Endothelial cell of umbilical vein (primary cell): Measurements from ENCODE around the gene MERTK.

Experiments used
- EZH2 ChIP-seq: IDR thresholded peaks from 2 replicates; pipeline ENCODE4 v1.6.1; 2012; ENCODE audit warnings: borderline replicate concordance, low read depth, mild to moderate bottlenecking, moderate library complexity, low read length, inconsistent platforms; ENCODE audit not compliant: severe bottlenecking
- FOS ChIP-seq: IDR thresholded peaks from 2 replicates; pipeline ENCODE4 v1.6.1; 2011; ENCODE audit warnings: mild to moderate bottlenecking, low read length, moderate library complexity, borderline replicate concordance; ENCODE audit not compliant: insufficient read depth
- GATA2 ChIP-seq: IDR thresholded peaks from 2 replicates; pipeline ENCODE4 v1.7.0; 2011; ENCODE audit warnings: low read depth, mild to moderate bottlenecking, moderate library complexity, mixed read lengths, low read length; ENCODE audit not compliant: insufficient read length, insufficient read depth
- JUN ChIP-seq: IDR thresholded peaks from 2 replicates; pipeline ENCODE4 v1.6.1; 2011; ENCODE audit warnings: borderline replicate concordance, low read depth; ENCODE audit not compliant: insufficient read length, insufficient read depth
- MAX ChIP-seq: IDR thresholded peaks from 2 replicates; pipeline ENCODE4 v1.6.1; 2011; ENCODE audit not compliant: insufficient read depth, insufficient read length
- MYC ChIP-seq: IDR thresholded peaks from one replicate; pipeline ENCODE4 v1.6.1; 2011; ENCODE audit warnings: mild to moderate bottlenecking, low read depth, low read length
- POLR2A ChIP-seq: IDR thresholded peaks from 2 replicates; pipeline ENCODE4 v1.6.1; 2012; ENCODE audit warnings: low read depth, mild to moderate bottlenecking, control low read depth, low read length
- POLR2AphosphoS5 ChIP-seq: IDR thresholded peaks from 2 replicates; pipeline ENCODE4 v1.6.1; 2012; ENCODE audit warnings: low read depth, mild to moderate bottlenecking, control low read depth, low read length, moderate library complexity; ENCODE audit not compliant: insufficient read depth
- TF ChIP-seq, protein P1 (sequence below), 2 donors: IDR thresholded peaks; 1 replicate in 1 of 2; 2 replicates in 1 of 2; pipeline ENCODE4 v1.5.1; 2011; ENCODE audit warnings: low read length in 2 of 2, mild to moderate bottlenecking in 2 of 2, moderate library complexity in 2 of 2, control low read depth in 1 of 2, inconsistent platforms in 1 of 2, low read depth in 1 of 2; ENCODE audit not compliant: insufficient read depth in 1 of 2; ENCODE audit errors: extremely low read depth in 1 of 2

DNA sequence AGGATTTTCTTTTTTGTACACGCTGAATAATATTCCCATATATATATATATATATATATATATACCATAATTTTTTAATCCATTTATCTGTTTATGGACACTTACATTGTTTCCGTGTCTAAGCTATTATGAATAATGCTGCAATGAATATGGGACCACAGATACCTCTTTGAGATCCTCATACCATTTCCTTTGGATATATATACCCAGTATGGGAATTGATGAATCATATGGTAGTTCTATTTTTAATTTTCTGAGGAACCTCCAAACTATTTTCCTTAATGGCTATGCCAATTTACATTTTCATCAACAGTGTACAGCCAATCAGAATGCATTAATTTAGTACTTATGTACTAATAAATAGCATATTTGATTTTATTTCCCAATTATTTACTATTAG lies 53.1 kb downstream of the MERTK start:
- no peak for TF ChIP-seq POLR2A
- no peak for TF ChIP-seq MYC
- TF ChIP-seq, protein P1, sequence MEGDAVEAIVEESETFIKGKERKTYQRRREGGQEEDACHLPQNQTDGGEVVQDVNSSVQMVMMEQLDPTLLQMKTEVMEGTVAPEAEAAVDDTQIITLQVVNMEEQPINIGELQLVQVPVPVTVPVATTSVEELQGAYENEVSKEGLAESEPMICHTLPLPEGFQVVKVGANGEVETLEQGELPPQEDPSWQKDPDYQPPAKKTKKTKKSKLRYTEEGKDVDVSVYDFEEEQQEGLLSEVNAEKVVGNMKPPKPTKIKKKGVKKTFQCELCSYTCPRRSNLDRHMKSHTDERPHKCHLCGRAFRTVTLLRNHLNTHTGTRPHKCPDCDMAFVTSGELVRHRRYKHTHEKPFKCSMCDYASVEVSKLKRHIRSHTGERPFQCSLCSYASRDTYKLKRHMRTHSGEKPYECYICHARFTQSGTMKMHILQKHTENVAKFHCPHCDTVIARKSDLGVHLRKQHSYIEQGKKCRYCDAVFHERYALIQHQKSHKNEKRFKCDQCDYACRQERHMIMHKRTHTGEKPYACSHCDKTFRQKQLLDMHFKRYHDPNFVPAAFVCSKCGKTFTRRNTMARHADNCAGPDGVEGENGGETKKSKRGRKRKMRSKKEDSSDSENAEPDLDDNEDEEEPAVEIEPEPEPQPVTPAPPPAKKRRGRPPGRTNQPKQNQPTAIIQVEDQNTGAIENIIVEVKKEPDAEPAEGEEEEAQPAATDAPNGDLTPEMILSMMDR (IDR thresholded peaks at IDR 0.05; ENCODE audit: extremely low read depth in 1 of 2, insufficient read depth in 1 of 2, low read depth in 1 of 2, low read length in 2 of 2): no peak
- no peak for TF ChIP-seq EZH2
- TF ChIP-seq POLR2AphosphoS5: no peak
- peak; percentile 3 for TF ChIP-seq JUN
- no peak for TF ChIP-seq GATA2
- TF ChIP-seq MAX: no peak
- TF ChIP-seq FOS: no peak
